Ectodermal cell (in vitro differentiated cells): ENCODE measurements around the gene LCLAT1.
"Not testable (repeated sequence)": the region's sequence is repeated elsewhere in the genome, so short reads cannot be mapped to it uniquely, and the experiment has no call there.

ENCODE experiments used
- H3K27ac ChIP-seq: 2 replicates; pipeline ENCODE4 v1.7.0; 2013; ENCODE audit warnings: mild to moderate bottlenecking, low read depth, low read length; ENCODE audit not compliant: insufficient read depth, poor library complexity, severe bottlenecking
- H3K27me3 ChIP-seq: 2 replicates; pipeline ENCODE4 v1.7.0; 2013; ENCODE audit warnings: mild to moderate bottlenecking, low read length; ENCODE audit not compliant: insufficient read depth, control insufficient read depth, poor library complexity, severe bottlenecking
- H3K36me3 ChIP-seq: one replicate; pipeline ENCODE4 v1.7.0; 2013; ENCODE audit warnings: low read length; ENCODE audit not compliant: control insufficient read depth, insufficient read depth
- H3K4me1 ChIP-seq: one replicate; pipeline ENCODE4 v1.7.0; 2013; ENCODE audit warnings: low read length; ENCODE audit not compliant: control insufficient read depth, insufficient read depth
- H3K4me3 ChIP-seq: 2 replicates; pipeline ENCODE4 v1.7.0; 2013; ENCODE audit warnings: low read depth, low read length, control low read depth; ENCODE audit not compliant: insufficient read depth
- H3K9me3 ChIP-seq: 2 replicates; pipeline ENCODE4 v1.7.0; 2013; ENCODE audit warnings: mild to moderate bottlenecking, low read length, moderate library complexity; ENCODE audit not compliant: control insufficient read depth
- WGBS, 2 experiments: methylation state at CpG; one replicate each; pipeline ENCODE4 v1.1.7; 2013; ENCODE audit warnings: missing lambda C conversion rate in 2 of 2; 5-methylcytosine and 5-hydroxymethylcytosine counted together

The LCLAT1 gene

DNA sequence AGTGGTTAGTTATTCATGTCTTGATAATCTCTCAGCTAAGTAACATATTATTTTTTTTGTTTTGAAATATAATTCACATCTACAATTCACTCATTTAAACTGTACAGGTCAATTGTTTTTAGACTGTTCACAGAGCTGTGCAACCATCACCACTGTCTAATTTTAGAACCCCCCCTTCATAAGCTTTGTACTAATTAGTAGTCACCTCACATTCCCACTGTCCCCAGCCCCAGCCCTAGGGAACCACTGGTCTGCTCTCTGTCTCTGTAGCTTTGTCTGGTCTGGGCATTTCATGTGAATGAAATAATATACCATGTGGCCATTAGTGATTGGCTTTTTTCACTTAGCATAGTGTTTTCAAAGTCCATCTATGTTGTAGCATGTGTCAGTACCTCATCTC, 55.3 kb downstream of the LCLAT1 start:
- no peaks in the 10 kb centered on the region for H3K4me1 ChIP-seq
- no peaks in the 10 kb centered on the region for H3K27me3 ChIP-seq
- H3K9me3 ChIP-seq: peaks cover 3% of the 10 kb centered on the region
- H3K27ac ChIP-seq: no peak overlapping the region
- H3K36me3 ChIP-seq: peaks cover 5% of the 10 kb centered on the region
- no peak overlapping the region for H3K4me3 ChIP-seq

DNA sequence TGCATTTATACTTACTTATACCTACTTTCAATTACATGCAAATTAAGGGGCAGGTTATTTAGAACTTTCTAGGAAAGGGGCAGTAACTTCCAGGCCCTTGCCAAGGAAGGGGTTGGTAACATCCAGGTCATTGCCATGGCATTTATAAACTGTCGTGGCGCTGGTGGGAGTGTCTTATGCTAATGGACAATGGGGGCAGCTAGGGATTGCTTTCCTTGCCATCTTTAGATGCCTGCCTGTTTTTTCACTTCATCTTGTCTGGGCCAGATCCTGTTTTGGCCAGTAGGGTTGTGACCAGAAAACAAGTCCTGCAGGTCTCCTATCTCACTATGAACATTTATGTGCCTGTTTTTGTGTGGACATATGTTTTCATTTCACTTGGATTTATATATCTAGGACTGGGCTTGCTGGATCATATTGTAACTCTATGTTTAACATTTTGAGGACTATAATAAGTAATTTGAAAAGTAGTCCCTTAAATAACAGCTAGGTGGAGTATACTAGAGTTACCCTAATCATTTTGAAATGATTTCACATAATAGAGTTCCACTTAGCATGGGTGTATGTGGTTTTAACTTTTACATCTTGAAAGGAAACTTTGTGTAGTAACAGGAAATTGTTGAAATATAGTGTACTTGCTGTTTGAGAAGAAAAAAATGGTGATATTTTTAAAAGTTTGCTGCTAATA, 56.1 kb downstream of the LCLAT1 start:
- Histone ChIP-seq H3K4me3 (no peak overlapping the region), H3K9me3 (peaks cover 3% of the 10 kb centered on the region), H3K36me3 (peaks cover 5% of the 10 kb centered on the region), H3K27ac (no peak overlapping the region), H3K27me3 (no peaks in the 10 kb centered on the region), H3K4me1 (no peaks in the 10 kb centered on the region)
- 76 to 89% methylated on average over 2 of the region's 2 CpGs for WGBS, 2 experiments

DNA sequence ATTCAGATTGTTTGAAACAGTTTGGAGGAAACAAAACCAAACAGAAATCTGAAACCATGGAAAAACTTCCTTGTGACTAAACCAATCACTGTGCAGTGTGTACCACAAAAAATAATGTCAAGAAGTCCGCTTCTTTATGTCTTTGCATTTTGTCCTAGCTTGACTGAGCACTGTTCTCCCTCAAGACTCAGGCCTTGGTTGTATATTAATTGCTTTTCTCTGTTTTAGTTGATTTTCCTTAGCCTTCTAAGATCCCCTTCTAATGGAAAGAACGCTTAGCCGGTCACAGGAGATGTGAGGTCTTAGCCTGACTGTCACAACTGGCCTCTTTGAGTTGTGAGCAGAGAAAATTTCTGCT, 56.6 kb downstream of the LCLAT1 start:
- 96 to 98% methylated on average over 3 of the region's 3 CpGs for WGBS, 2 experiments

DNA sequence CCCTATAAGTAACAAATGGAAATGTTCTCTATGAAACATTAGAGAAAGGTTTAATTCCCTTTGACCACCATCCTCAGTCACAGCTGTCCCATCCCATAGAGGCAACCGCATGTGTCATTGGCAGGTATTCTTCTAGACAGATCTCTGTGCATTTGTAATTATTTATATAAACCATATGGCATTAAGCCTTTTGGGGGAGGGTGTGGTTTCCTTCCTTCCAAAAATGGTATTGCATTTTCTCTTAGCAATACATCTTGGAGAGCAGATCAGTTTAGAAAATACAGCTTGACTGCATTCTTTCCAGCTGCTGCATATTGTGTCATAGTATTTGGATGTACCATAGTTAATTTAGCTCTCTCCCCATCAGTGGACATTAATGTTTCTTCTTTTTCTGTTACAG, 57.7 kb downstream of the LCLAT1 start:
- H3K36me3 ChIP-seq: peaks cover 5% of the 10 kb centered on the region
- no peak overlapping the region for H3K27ac ChIP-seq
- no CpG with 5 or more reads among the region's 1 CpG for WGBS, 2 experiments
- H3K4me1 ChIP-seq: no peaks in the 10 kb centered on the region
- H3K9me3 ChIP-seq: peaks cover 3% of the 10 kb centered on the region
- H3K27me3 ChIP-seq: no peaks in the 10 kb centered on the region
- no peak overlapping the region for H3K4me3 ChIP-seq

More for the DNA sequence above, 56.6 kb downstream of the LCLAT1 start:
- H3K4me3 ChIP-seq: no peak overlapping the region
- no peaks in the 10 kb centered on the region for H3K4me1 ChIP-seq
- no peak overlapping the region for H3K27ac ChIP-seq
- H3K9me3 ChIP-seq: peaks cover 3% of the 10 kb centered on the region
- peaks cover 5% of the 10 kb centered on the region for H3K36me3 ChIP-seq
- no peaks in the 10 kb centered on the region for H3K27me3 ChIP-seq

DNA sequence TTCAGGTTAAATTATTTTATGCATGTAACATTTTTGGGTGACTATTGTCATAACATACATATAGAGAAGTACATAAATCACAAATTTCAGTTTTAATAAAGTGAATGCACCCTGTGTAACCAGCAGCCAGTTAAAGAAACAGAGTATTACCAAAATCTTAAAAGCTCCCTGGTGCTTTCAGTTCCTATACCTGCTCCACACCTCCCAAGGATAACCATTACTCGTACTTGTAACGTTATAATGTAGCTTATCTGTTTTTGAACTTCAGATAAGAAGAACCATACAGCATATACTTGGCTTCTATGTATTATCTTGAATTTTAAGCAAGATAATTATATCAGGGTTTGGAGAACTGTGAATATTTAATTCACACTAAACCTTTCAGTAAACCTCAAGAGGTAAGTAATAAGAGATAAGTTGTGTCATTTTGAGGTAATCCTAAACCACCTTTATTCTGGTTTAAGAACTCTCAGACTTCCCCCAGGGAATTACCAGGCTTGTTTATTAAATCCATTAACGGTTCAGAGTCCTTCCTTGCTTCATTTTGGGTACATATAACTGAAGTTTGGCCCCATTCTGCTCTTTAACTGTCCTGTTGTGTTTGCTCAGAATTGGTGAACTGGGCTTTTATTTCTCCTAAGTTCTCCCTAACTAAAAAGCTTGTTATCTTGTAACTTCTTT, 58.6 kb downstream of the LCLAT1 start:
- Histone ChIP-seq H3K4me1 (no peaks in the 10 kb centered on the region), H3K36me3 (peaks cover 5% of the 10 kb centered on the region), H3K27me3 (no peaks in the 10 kb centered on the region), H3K9me3 (no peaks in the 10 kb centered on the region), H3K27ac (no peak overlapping the region), H3K4me3 (no peak overlapping the region)
- 68 to 90% methylated on average over 1 to 3 of the region's 3 CpGs for WGBS, 2 experiments

DNA sequence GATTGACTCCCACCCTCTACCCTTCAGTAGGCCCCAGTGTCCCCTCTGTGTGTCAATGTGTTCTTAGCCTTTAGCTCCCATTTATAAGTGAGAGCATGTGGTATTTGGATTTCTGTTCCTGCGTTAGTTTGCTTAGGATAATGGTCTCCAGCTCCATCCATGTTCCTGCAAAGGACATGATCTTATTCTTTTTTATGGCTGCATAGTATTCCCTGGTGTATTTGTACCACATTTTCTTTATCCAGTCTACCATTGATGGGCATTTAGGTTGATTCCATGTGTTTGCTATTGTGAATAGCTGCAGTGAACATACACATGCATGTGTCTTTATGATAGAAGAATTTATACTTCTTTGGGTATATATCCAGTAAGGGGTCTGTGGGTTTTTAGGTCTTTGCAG, 60.4 kb downstream of the LCLAT1 start:
- H3K27ac ChIP-seq, H3K36me3 ChIP-seq, H3K4me3 ChIP-seq, H3K4me1 ChIP-seq, H3K9me3 ChIP-seq, H3K27me3 ChIP-seq: not testable (repeated sequence)
- WGBS, 2 experiments: 94 to 100% methylated on average over 1 of the region's 1 CpG

DNA sequence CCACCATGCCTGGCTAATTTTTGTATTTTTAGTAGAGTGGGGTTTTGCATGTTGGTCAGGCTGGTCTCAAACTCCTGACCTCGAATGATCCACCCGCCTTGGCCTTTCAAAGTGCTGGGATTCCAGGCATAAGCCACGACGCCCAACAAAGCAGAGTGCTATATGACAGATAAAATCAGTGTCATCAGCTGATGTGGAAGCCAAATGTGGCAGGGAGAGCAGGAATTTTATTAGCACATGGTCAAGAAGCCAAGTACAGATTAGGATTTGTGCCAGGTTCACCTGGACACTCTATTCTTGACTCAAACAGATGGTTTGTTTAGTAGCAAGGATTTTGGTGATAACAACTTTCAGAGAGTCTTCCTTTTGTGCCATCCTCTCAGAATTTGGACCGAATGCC, 62.7 kb downstream of the LCLAT1 start:
- 91 to 94% methylated on average over 5 of the region's 5 CpGs for WGBS, 2 experiments
- Histone ChIP-seq H3K4me1 (peaks cover 2% of the 10 kb centered on the region), H3K27ac (no peak overlapping the region), H3K9me3 (no peaks in the 10 kb centered on the region), H3K4me3 (no peak overlapping the region), H3K36me3 (no peaks in the 10 kb centered on the region), H3K27me3 (no peaks in the 10 kb centered on the region)

DNA sequence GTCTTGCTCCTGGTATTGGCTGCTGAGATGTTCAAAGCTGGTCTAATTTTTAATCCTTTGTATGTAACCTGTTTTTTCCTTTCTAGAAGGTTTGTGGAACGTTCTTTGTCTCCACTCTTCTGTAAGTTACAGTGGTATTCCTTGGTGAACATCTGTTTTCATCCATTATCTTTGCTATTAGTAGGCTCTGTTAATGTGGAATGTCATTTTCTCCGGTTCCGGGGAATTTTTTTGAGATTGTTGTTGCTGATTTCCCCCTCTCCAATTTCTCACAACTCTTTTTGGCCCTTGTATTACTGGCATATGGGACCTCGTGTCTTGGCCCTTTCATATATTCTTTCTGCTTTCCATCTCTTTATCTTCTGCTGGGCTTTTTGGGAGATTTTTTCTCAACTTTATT, 63.4 kb downstream of the LCLAT1 start:
- Histone ChIP-seq H3K4me3 (no peak overlapping the region), H3K27me3 (no peaks in the 10 kb centered on the region), H3K4me1 (peaks cover 2% of the 10 kb centered on the region), H3K9me3 (no peaks in the 10 kb centered on the region), H3K27ac (no peak overlapping the region), H3K36me3 (no peaks in the 10 kb centered on the region)
- 93 to 95% methylated on average over 2 to 4 of the region's 4 CpGs for WGBS, 2 experiments

DNA sequence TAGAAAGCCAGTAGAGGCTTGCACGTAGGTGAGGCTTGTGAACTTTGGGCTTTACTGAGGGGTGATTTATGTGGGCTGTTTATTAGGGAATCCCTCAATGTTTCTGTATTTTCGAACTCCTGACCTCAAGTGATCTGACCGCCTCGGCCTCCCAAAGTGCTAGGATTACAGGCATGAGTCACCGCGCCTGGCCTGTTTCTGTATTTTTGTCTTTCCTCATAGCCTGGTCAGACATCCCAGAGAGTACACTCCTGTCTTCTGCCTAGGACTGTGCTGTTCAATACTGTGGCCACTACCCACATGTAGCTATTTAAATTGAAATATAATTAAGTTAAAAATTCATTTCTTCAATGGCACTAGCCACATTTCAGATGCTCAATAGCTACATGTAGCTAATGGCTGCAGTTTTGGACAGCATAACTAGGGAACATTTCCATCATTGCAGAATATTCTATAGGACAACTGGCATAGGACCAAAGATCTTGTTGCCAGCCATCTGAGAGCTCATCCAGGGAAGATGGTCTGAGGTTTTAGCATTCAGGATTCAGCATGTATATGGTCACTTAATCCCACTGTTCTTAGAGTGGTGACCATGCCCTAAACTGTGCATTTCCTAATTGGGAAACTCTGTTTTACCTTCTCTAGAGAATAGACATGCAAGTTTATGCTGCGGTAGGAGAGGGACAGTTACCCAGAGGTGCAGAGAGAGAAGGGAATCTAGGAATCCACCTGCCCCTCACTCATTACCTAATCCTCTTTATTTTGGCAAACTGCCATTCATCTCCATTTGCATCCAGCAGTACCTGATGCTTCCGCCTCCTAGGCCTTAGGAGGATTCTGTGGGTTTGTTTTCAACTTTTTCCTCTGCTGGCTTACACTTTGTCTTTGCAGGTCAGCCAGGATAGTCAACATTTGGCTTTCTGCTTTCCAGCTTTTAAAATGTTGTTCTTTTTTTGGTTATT, 64.4 kb downstream of the LCLAT1 start:
- no peaks in the 10 kb centered on the region for H3K36me3 ChIP-seq
- H3K9me3 ChIP-seq: no peaks in the 10 kb centered on the region
- H3K4me1 ChIP-seq: peaks cover 2% of the 10 kb centered on the region
- H3K27me3 ChIP-seq: no peaks in the 10 kb centered on the region
- H3K4me3 ChIP-seq: no peak overlapping the region
- no peak overlapping the region for H3K27ac ChIP-seq
- WGBS, 2 experiments: 79 to 80% methylated on average over 8 of the region's 8 CpGs

DNA sequence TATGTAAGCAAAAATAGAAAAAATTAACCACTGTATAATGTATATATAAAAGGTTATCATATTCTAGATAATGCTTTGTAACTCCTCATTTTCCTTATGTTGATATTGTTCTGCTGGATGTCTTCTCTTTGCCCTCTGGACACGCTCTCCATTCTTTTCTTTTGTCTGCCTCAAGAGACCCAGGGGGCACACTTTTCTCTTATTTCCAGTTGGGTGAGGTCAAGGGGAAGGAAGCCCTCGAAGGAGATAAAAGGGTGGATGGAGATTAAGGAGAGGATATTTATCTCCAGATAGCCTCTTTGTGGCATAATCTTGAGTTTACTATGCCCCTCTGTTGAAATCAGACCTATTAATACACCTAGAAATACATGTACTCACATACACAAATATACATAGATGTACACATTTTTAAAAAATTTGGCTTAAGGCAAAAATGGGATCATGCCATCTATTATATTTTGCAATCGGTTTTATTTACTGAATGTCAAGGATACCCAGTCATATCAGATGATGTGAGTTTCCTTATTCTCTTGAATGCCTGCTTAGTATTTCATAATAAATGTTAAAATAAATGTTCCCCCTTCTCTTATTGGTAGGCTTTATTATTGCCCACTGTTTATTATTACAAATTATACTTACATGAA, 65.3 kb downstream of the LCLAT1 start:
- no peak overlapping the region for H3K4me3 ChIP-seq
- H3K27me3 ChIP-seq: no peaks in the 10 kb centered on the region
- H3K9me3 ChIP-seq: no peaks in the 10 kb centered on the region
- whole genome bisulfite sequencing, 2 experiments: 70 to 76% methylated on average over 3 of the region's 3 CpGs
- H3K27ac ChIP-seq: no peak overlapping the region
- no peaks in the 10 kb centered on the region for H3K36me3 ChIP-seq
- peaks cover 2% of the 10 kb centered on the region for H3K4me1 ChIP-seq
